ENCODE data around the gene SYCP1. TPM values are rescaled to one million over a fixed set of nuclear protein-coding genes. Genes with fewer than 3 reads are reported as not detected.

The SYCP1 gene
- not detected in 2 replicates for total RNA-seq (2013; cell fraction: nucleolus; rRNA removed)
- not detected in 2 replicates for total RNA-seq (2014; rRNA removed)
- total RNA-seq (2014; rRNA removed; fragmentation: Illumina TruSeq; extraction: Trizol): not detected in 2 replicates
- total RNA-seq (2021): not detected in 2 replicates
- not detected for polyA plus RNA-seq (2011; ENCODE audit: low read depth)
- not detected in 2 replicates for polyA plus RNA-seq (2011; rRNA removed)
- not detected in 2 replicates for polyA plus RNA-seq (2011; cell fraction: cytosol; rRNA removed)
- polyA plus RNA-seq (2011; cell fraction: nucleus; rRNA removed): not detected in 2 replicates
- not detected in 2 replicates for polyA plus RNA-seq (2012)
- polyA plus RNA-seq (2014; fragmentation: Illumina TruSeq; extraction: Trizol): not detected in 2 replicates
- polyA plus RNA-seq (2014; fragmentation: Nextera tagmentation; extraction: Ambion mirVana): not detected
- polyA plus RNA-seq (2014; rRNA removed): not detected in 2 replicates
- not detected for polyA plus RNA-seq (2016; fragmentation: Nextera tagmentation; extraction: Ambion mirVana)
- polyA minus RNA-seq (2011; rRNA and poly(A)+ RNA removed): not detected in 2 replicates
- polyA minus RNA-seq (2011; cell fraction: cytosol; rRNA and poly(A)+ RNA removed): not detected in 2 replicates
- not detected in 2 replicates for polyA minus RNA-seq (2011; cell fraction: nucleus; rRNA and poly(A)+ RNA removed)
- percentile 1 among the genes with signal in this experiment for Bru-seq, nascent RNA
- not detected for BruChase-seq, experiment 1, labeled RNA remaining after a 6-hour chase
- percentile 0 among the genes with signal in this experiment for BruChase-seq, experiment 2, labeled RNA remaining after a 2-hour chase
- long read RNA-seq, experiment 1: 0 reads
- long read RNA-seq, experiment 2: 0 reads

GRCh38 chr1:114854693-114855320, at the start of gene SYCP1:
Gene SYCP1, plus strand, starts transcription at chr1:114854863. Its CDS starts 602 bp downstream, at chr1:114855465.
- Histone ChIP-seq H3K79me2 (ENCODE audit: control insufficient read depth, insufficient read depth, low read length) (no peaks in the 10 kb centered on the region), H4K20me1 (ENCODE audit: control insufficient read depth, insufficient read depth) (no peaks in the 10 kb centered on the region), H3K9me3 (replicated peaks; ENCODE audit: control insufficient read depth, insufficient read depth, low read length) (no peaks in the 10 kb centered on the region), H3K27ac (ENCODE audit: control insufficient read depth, insufficient read depth) (no peak within 1 kb of the TSS), H3K36me3 (ENCODE audit: control insufficient read depth in 2 of 2, insufficient read depth in 2 of 2, low read length in 1 of 2) (no peaks in the 10 kb centered on the region), H3K4me1 (ENCODE audit: control insufficient read depth, insufficient read depth, low read length) (no peaks in the 10 kb centered on the region), H3K4me2 (ENCODE audit: control insufficient read depth, insufficient read depth) (no peak within 1 kb of the TSS), H3K4me3 (no peak within 1 kb of the TSS), H3K9ac (ENCODE audit: control insufficient read depth, insufficient read depth, low read length) (no peak within 1 kb of the TSS), H3K27me3 (replicated peaks in 1 of 2; ENCODE audit: control insufficient read depth in 2 of 2, insufficient read depth in 2 of 2, low read length in 1 of 2) (no peaks in the 10 kb centered on the region), H2AFZ (ENCODE audit: control insufficient read depth, low read depth, low read length) (no peak within 1 kb of the TSS)
- ChIA-PET SMC1A (ENCODE audit: uncharacterized antibody, unreplicated experiment) (no interaction called here), POLR2A (no interaction called here), CTCF (no interaction called here), RAD21 (ENCODE audit: unreplicated experiment) (no interaction called here)
- DNase-seq (ENCODE audit: low read depth, low spot score) (no peak), FAIRE-seq (no peak), ATAC-seq (no peak)
- in situ Hi-C loops (cut with MboI) (no loop called here), intact Hi-C loops (cut with micrococcal nuclease; ENCODE audit: unreplicated experiment) (no loop called here)
- no TSS peak for BruUV-seq (replicated peaks)
- WGBS (ENCODE audit: insufficient coverage, insufficient replicate concordance, low lambda C conversion rate, missing lambda C conversion rate): 66% methylated on average over 38 of the region's 40 CpGs
- TF ChIP-seq NR2C1 (IDR thresholded peaks at IDR 0.05): no peak
- no peak for TF ChIP-seq IKZF2 (IDR thresholded peaks at IDR 0.05)
- no peak for TF ChIP-seq MTA2 (IDR thresholded peaks at IDR 0.05; ENCODE audit: low read depth)
- no peak for TF ChIP-seq IRF3 (IDR thresholded peaks at IDR 0.05)
- no peak for TF ChIP-seq KAT2A (conservative IDR thresholded peaks at IDR 0.05; ENCODE audit: control insufficient read depth, low read depth, low read length)
- TF ChIP-seq SPI1 (IDR thresholded peaks at IDR 0.05; ENCODE audit: borderline replicate concordance, insufficient read depth, low read depth, low read length): no peak
- no peak for TF ChIP-seq MLLT1 (IDR thresholded peaks at IDR 0.05)
- TF ChIP-seq USF1 (IDR thresholded peaks at IDR 0.05; ENCODE audit: borderline replicate concordance, extremely low read length, insufficient read depth, low read depth, low read length): no peak
- no peak for TF ChIP-seq BACH1 (IDR thresholded peaks at IDR 0.05; ENCODE audit: borderline replicate concordance)
- no peak for TF ChIP-seq CBFB (IDR thresholded peaks at IDR 0.05; ENCODE audit: low read depth)
- no peak for TF ChIP-seq PRDM15 (CRISPR knock-in tag; IDR thresholded peaks at IDR 0.05)
- TF ChIP-seq POLR2AphosphoS5 (IDR thresholded peaks at IDR 0.05; ENCODE audit: low read length): no peak
- TF ChIP-seq TAF1 (IDR thresholded peaks at IDR 0.05; ENCODE audit: borderline replicate concordance, low read depth, low read length): no peak
- TF ChIP-seq EP300 (IDR thresholded peaks at IDR 0.05; ENCODE audit: borderline replicate concordance in 1 of 2, control insufficient read depth in 1 of 2, low read depth in 2 of 2, low read length in 2 of 2): no peak
